CD14-positive monocyte (primary cell): ENCODE results near the gene SSTR3. TPM values are rescaled to one million over a fixed set of nuclear protein-coding genes. Genes with fewer than 3 reads are reported as not detected.

Experiments used
- DNase-seq, 3 donors: peaks; one replicate each; pipeline ENCODE4 v3.0.0-alpha.2; 2011 to 2022
- H2AFZ ChIP-seq: 2 replicates; pipeline ENCODE4 v1.6.0; 2012; ENCODE audit warnings: mild to moderate bottlenecking, low read depth, low read length, inconsistent platforms; ENCODE audit not compliant: insufficient read depth, poor library complexity, severe bottlenecking
- H3K27ac ChIP-seq, 2 donors: 1 replicate in 1 of 2; 2 replicates in 1 of 2; pipeline ENCODE4 v1.5.1; 2012 to 2013; ENCODE audit warnings: low read length in 2 of 2, control low read depth in 1 of 2, inconsistent platforms in 1 of 2, low read depth in 1 of 2, mild to moderate bottlenecking in 1 of 2
- H3K27me3 ChIP-seq, 2 donors: one replicate each; pipeline versions ENCODE4 v1.6.0 to v1.6.1; 2011 to 2013; ENCODE audit warnings: low read length in 2 of 2; ENCODE audit not compliant: control insufficient read depth in 2 of 2, insufficient read depth in 2 of 2
- H3K36me3 ChIP-seq, 2 donors: replicated peaks in 1 of 2; 1 replicate in 1 of 2; 2 replicates in 1 of 2; pipeline versions ENCODE4 v1.5.1 to v1.6.1; 2012 to 2013; ENCODE audit warnings: low read length in 2 of 2, control low read depth in 1 of 2, inconsistent platforms in 1 of 2, mild to moderate bottlenecking in 1 of 2; ENCODE audit not compliant: insufficient read depth in 2 of 2, control insufficient read depth in 1 of 2
- H3K4me1 ChIP-seq, 2 donors: 1 replicate in 1 of 2; 2 replicates in 1 of 2; pipeline versions ENCODE4 v1.5.1 to v1.6.1; 2012 to 2013; ENCODE audit warnings: low read length in 2 of 2, control low read depth in 1 of 2, inconsistent platforms in 1 of 2, mild to moderate bottlenecking in 1 of 2, moderate library complexity in 1 of 2; ENCODE audit not compliant: insufficient read depth in 2 of 2, control insufficient read depth in 1 of 2
- H3K4me2 ChIP-seq: replicated peaks from 2 replicates; pipeline ENCODE3; 2012; ENCODE audit warnings: low read length, moderate library complexity, mild to moderate bottlenecking; ENCODE audit not compliant: poor library complexity, severe bottlenecking; ENCODE audit errors: extremely low read depth
- H3K4me3 ChIP-seq, 3 experiments: fragments of 200-600 bp in 1 of 3; sonication (generic) in 1 of 3; replicated peaks in 1 of 3; 1 replicate in 2 of 3; 2 replicates in 1 of 3; pipeline ENCODE4 v1.5.1; 2011 to 2013; ENCODE audit warnings: low read length in 3 of 3, mild to moderate bottlenecking in 3 of 3, control low read depth in 2 of 3, low read depth in 2 of 3, inconsistent platforms in 1 of 3, moderate library complexity in 1 of 3
- H3K79me2 ChIP-seq: 2 replicates; pipeline ENCODE4 v1.6.0; 2012; ENCODE audit warnings: mild to moderate bottlenecking, control low read depth, inconsistent platforms, low read length, moderate library complexity; ENCODE audit not compliant: insufficient read depth
- H3K9ac ChIP-seq: 2 replicates; pipeline ENCODE4 v1.6.0; 2017; ENCODE audit warnings: low read length, mild to moderate bottlenecking; ENCODE audit not compliant: insufficient read depth, poor library complexity, severe bottlenecking
- H3K9me3 ChIP-seq, 2 donors: replicated peaks in 1 of 2; 1 replicate in 1 of 2; 2 replicates in 1 of 2; pipeline versions ENCODE4 v1.5.1 to v1.6.1; 2012 to 2013; ENCODE audit warnings: low read length in 2 of 2, control low read depth in 1 of 2; ENCODE audit not compliant: control insufficient read depth in 1 of 2, insufficient read depth in 1 of 2
- H4K20me1 ChIP-seq: 2 replicates; pipeline ENCODE4 v1.6.0; 2012; ENCODE audit warnings: mild to moderate bottlenecking, low read length, control low read depth, moderate library complexity; ENCODE audit not compliant: insufficient read depth
- H3K27ac Mint-ChIP-seq, 7 donors: one replicate each; pipeline ENCODE4 v1.8.0; 2020; ENCODE audit warnings: mild to moderate bottlenecking in 7 of 7, mixed read lengths in 7 of 7, moderate library complexity in 6 of 7, inconsistent platforms in 2 of 7
- H3K27me3 Mint-ChIP-seq, 3 donors: one replicate each; pipeline ENCODE4 v1.8.0; 2021 to 2022; ENCODE audit warnings: low read depth in 3 of 3, mild to moderate bottlenecking in 3 of 3, mixed read lengths in 3 of 3, moderate library complexity in 3 of 3, inconsistent platforms in 1 of 3
- H3K36me3 Mint-ChIP-seq, 2 donors: one replicate each; pipeline ENCODE4 v1.8.0; 2020; ENCODE audit warnings: mixed read lengths in 2 of 2, inconsistent platforms in 1 of 2, mild to moderate bottlenecking in 1 of 2
- H3K4me1 Mint-ChIP-seq: one replicate; pipeline ENCODE4 v1.8.0; 2020; ENCODE audit warnings: mild to moderate bottlenecking, mixed read lengths
- H3K4me3 Mint-ChIP-seq, 2 donors: one replicate each; pipeline ENCODE4 v1.8.0; 2020; ENCODE audit warnings: mild to moderate bottlenecking in 2 of 2, mixed read lengths in 2 of 2, moderate library complexity in 1 of 2
- H3K9me3 Mint-ChIP-seq, 7 donors: one replicate each; pipeline ENCODE4 v1.8.0; 2020 to 2022; ENCODE audit warnings: mixed read lengths in 7 of 7, mild to moderate bottlenecking in 6 of 7, moderate library complexity in 6 of 7, inconsistent platforms in 2 of 7
- WGBS: methylation state at CpG from one replicate; pipeline ENCODE4 v1.1.5; 2013; ENCODE audit warnings: missing lambda C conversion rate; ENCODE audit not compliant: insufficient coverage; 5-methylcytosine and 5-hydroxymethylcytosine counted together
- intact Hi-C, 2 donors: fragments of 100-400 bp; cut with micrococcal nuclease; formaldehyde crosslinking; loops; one replicate each; pipeline versions ENCODE4 v1.15.0 to v1.15.1; 2023
- polyA plus RNA-seq, 3 donors: library from polyadenylated mRNA; depleted of rRNA in 1 of 3; unstranded in 2 of 3; stranded (reverse) in 1 of 3; fragments of 300-500 nt in 2 of 3; fragments of >200 nt in 1 of 3; fragmentation: Illumina TruSeq in 2 of 3; gene quantifications; 1 replicate in 2 of 3; 2 replicates in 1 of 3; pipeline ENCODE4 v1.2.3, GENCODE V29; 2012 to 2021
- TF ChIP-seq, protein P1 (sequence below): fragments of 200-600 bp; IDR thresholded peaks from one replicate; pipeline ENCODE4 v1.8.0; 2022; ENCODE audit warnings: antibody characterized with exemption, mild to moderate bottlenecking

The SSTR3 gene
- polyA plus RNA-seq, 3 donors: 0.04 TPM; not detected in 2

DNA sequence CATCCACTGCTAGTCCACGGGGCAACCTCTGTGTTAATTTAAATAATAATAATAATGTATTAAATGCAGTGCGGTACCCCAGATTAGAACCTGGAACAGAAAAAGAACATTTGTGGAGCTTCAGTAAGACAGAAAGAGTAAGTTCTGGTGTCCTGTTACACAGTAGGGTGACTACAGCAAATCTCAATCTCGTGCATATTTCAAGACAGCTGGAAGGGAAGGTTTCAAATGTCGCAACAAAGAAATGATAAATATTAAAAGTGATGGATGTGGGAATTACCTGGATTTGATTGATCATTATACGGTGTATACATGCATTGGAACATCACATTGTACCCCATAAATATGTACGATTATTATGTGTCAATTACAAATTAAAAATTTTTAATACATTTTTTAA is 33.5 kb upstream of the SSTR3 start:
- Histone ChIP-seq H3K9ac (no peak overlapping the region), H2AFZ (no peak overlapping the region), H3K27ac (peak overlapping the region; percentile 96 to 98), H3K36me3 (peaks cover 4 to 8% of the 10 kb centered on the region in 2 donors), H3K4me1 (peaks cover 49 to 51% of the 10 kb centered on the region in 2 donors), H4K20me1 (peaks cover 15% of the 10 kb centered on the region), H3K27me3 (no peaks in the 10 kb centered on the region), H3K79me2 (peaks cover 34% of the 10 kb centered on the region), H3K4me3 (peak overlapping the region in 1 of 3 experiments; percentile 99), H3K4me2 (peak overlapping the region; percentile 97), H3K9me3 (no peaks in the 10 kb centered on the region)
- Mint-ChIP-seq H3K4me1 (peaks cover 48% of the 10 kb centered on the region), H3K27me3 (peaks cover 0 to 3% (median 2%) of the 10 kb centered on the region in 3 donors), H3K27ac (peak overlapping the region in 6 of 7 donors; percentile 40 to 99 (median 97)), H3K4me3 (peak overlapping the region in 1 of 2 donors; percentile 92), H3K9me3 (no peaks in the 10 kb centered on the region), H3K36me3 (peaks cover 12 to 14% of the 10 kb centered on the region in 2 donors)
- WGBS: 60% methylated on average over 1 of the region's 6 CpGs
- intact Hi-C loops: no loop called here
- TF ChIP-seq, protein P1, sequence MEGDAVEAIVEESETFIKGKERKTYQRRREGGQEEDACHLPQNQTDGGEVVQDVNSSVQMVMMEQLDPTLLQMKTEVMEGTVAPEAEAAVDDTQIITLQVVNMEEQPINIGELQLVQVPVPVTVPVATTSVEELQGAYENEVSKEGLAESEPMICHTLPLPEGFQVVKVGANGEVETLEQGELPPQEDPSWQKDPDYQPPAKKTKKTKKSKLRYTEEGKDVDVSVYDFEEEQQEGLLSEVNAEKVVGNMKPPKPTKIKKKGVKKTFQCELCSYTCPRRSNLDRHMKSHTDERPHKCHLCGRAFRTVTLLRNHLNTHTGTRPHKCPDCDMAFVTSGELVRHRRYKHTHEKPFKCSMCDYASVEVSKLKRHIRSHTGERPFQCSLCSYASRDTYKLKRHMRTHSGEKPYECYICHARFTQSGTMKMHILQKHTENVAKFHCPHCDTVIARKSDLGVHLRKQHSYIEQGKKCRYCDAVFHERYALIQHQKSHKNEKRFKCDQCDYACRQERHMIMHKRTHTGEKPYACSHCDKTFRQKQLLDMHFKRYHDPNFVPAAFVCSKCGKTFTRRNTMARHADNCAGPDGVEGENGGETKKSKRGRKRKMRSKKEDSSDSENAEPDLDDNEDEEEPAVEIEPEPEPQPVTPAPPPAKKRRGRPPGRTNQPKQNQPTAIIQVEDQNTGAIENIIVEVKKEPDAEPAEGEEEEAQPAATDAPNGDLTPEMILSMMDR: no peak
- DNase-seq: no peak

DNA sequence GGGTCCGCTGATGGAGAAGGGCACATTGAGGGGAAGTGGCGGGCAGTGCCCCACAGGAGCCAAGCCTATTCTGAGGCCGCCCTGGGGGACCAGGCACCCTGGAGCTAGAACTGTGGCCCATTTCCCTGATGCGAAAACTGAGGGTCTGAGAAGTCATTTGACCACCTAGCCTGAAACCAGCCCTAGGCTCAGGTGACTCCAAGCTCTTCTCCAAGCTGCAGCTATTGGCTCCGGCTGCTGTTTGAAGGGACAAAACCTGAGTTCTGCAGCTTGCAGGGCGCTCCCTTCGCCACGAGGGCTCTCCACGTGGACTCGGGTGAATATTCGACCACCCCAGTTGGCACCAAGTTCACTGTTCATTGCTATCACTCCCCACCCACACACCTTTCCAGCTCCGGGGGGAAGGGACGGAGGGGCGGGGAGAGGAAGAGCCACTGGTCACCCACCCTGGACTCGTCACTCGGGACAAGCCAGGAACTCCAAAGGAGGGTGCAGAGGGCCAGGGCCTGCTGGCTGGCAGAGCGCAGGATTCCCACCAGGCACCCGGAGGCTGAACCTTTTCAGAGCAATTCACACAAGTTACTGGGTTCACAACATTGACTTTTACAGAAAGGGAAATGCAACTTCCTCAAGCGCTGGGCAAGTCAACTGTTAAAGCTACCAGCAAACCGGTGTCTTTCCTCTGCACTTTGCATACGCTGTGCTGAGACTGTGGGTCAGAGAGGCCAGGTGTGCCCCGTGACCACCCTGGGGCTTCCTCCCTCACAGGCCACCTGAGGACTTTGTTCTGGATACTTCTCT is 32.8 kb upstream of the SSTR3 start:
- H3K36me3 Mint-ChIP-seq: peaks cover 18 to 20% of the 10 kb centered on the region in 2 donors
- H3K4me2 ChIP-seq: peak overlapping the region; percentile 97
- H3K36me3 ChIP-seq: peaks cover 11 to 14% of the 10 kb centered on the region in 2 donors
- peaks cover 55 to 57% of the 10 kb centered on the region in 2 donors for H3K4me1 ChIP-seq
- peak; percentile 38 to 62 (median 47) for DNase-seq
- peak overlapping the region; percentile 96 to 98 for H3K27ac ChIP-seq
- H3K27ac Mint-ChIP-seq: peak overlapping the region; percentile 95 to 99 (median 97)
- H3K4me3 ChIP-seq: peak overlapping the region in 2 of 3 experiments; percentile 96 to 99
- no peaks in the 10 kb centered on the region for H3K27me3 ChIP-seq
- TF ChIP-seq, protein P1: no peak
- intact Hi-C loops: loop anchor here in 1 of 2 donors (5.0 kb wide), 1 partner anchor 37 kb away; the partner anchor contains the start of gene CYTH4
- peaks cover 54% of the 10 kb centered on the region for H3K4me1 Mint-ChIP-seq
- no peaks in the 10 kb centered on the region for H3K9me3 ChIP-seq
- H3K9ac ChIP-seq: peak overlapping the region; percentile 93
- H3K27me3 Mint-ChIP-seq: peaks cover 0 to 3% (median 2%) of the 10 kb centered on the region in 3 donors
- H3K9me3 Mint-ChIP-seq: no peaks in the 10 kb centered on the region
- H2AFZ ChIP-seq: peak overlapping the region; percentile 57
- H3K79me2 ChIP-seq: peaks cover 40% of the 10 kb centered on the region
- WGBS: 19% methylated on average over 11 of the region's 22 CpGs
- H4K20me1 ChIP-seq: peaks cover 21% of the 10 kb centered on the region
- H3K4me3 Mint-ChIP-seq: peak overlapping the region; percentile 92 to 95
